NB4 (cell line): ENCODE results near the gene FMC1.

Source experiments
- CTCF ChIP-seq: IDR thresholded peaks from one replicate; pipeline ENCODE4 v1.5.1; 2012; ENCODE audit warnings: low read depth, low read length
- MYC ChIP-seq: IDR thresholded peaks from 2 replicates; pipeline ENCODE4 v1.6.1; 2011; ENCODE audit warnings: low read depth, low read length
- POLR2A ChIP-seq: IDR thresholded peaks from 2 replicates; pipeline ENCODE4 v1.6.1; 2011; ENCODE audit warnings: mild to moderate bottlenecking; ENCODE audit not compliant: insufficient read length; ENCODE audit errors: extremely low read depth

GRCh38 chr7:139393621-139394211, 52.6 kb downstream of the FMC1 start:
- no peak for TF ChIP-seq CTCF
- TF ChIP-seq POLR2A, result no peak
- no peak for TF ChIP-seq MYC
